HCT116 (cell line): Measurements from ENCODE around the gene RAI2. TPM values are rescaled to one million over a fixed set of nuclear protein-coding genes. Genes with fewer than 3 reads are reported as not detected.

Experiments used
- ATAC-seq: fragments of 200-7000 bp; cut with Tn5 transposase; 2 replicates; pipeline ENCODE4 v1.9.1; 2020; ENCODE audit warnings: mild to moderate bottlenecking, moderate library complexity
- BruUV-seq: library from RNA; stranded (reverse); fragments of 400-500 nt; replicated peaks from 2 replicates; lab custom pipeline; 2021; lab: Mats Ljungman, UMichigan
- CTCF ChIA-PET: fragments of 300-600 bp; sonication (Branson Sonifier 250); formaldehyde crosslinking; loops from one replicate; lab custom pipeline; 2021; ENCODE audit warnings: antibody characterized with exemption; lab: Charles Lee
- POLR2A ChIA-PET: fragments of 300-600, 350-600 bp; sonication (Branson Sonifier 250); formaldehyde crosslinking; loops from one replicate; lab custom pipeline; 2021; ENCODE audit warnings: antibody characterized with exemption; lab: Charles Lee
- RAD21 ChIA-PET, 2 experiments: fragments of 300-600 bp; sonication (Branson Sonifier 250); formaldehyde crosslinking; loops; one replicate each; lab custom pipeline; 2023; ENCODE audit warnings: low total read pairs in 2 of 2; ENCODE audit not compliant: uncharacterized antibody in 2 of 2, unreplicated experiment in 2 of 2, low non-redundant PET in 1 of 2; lab: Charles Lee
- DNase-seq: peaks from one replicate; pipeline ENCODE4 v3.0.0-alpha.2; 2010; ENCODE audit warnings: low read depth, low spot score
- H2AFZ ChIP-seq: fragments of 200-600 bp; shearing (Covaris generic), sonication (generic); 2 replicates; pipeline ENCODE4 v1.6.1; 2017; ENCODE audit warnings: low read depth, mixed run types, mixed read lengths, antibody characterized with exemption, low read length; ENCODE audit not compliant: poor library complexity, severe bottlenecking
- H3K27ac ChIP-seq: 2 replicates; pipeline ENCODE4 v1.5.1; 2012; ENCODE audit warnings: low read depth, low read length
- H3K27me3 ChIP-seq: fragments of 200-600 bp; sonication (generic); 2 replicates; pipeline ENCODE4 v1.6.1; 2016; ENCODE audit warnings: mixed run types, low read length, mixed read lengths; ENCODE audit not compliant: insufficient read depth
- H3K36me3 ChIP-seq, 2 experiments: fragments of 200-500 bp in 1 of 2; fragments of 200-600 bp in 1 of 2; sonication (Bioruptor generic) in 1 of 2; sonication (generic) in 1 of 2; 2 replicates each; pipeline versions ENCODE4 v1.5.1 to v1.6.1; 2014 to 2016; ENCODE audit warnings: low read length in 2 of 2, inconsistent platforms in 1 of 2, mixed read lengths in 1 of 2, mixed run types in 1 of 2; ENCODE audit not compliant: insufficient read depth in 2 of 2, control insufficient read depth in 1 of 2
- H3K4me1 ChIP-seq, 2 experiments: fragments of 200-600 bp in 1 of 2; sonication (generic) in 1 of 2; 2 replicates each; pipeline versions ENCODE4 v1.5.1 to v1.6.1; 2012 to 2017; ENCODE audit warnings: low read length in 2 of 2, inconsistent platforms in 1 of 2, mild to moderate bottlenecking in 1 of 2, mixed read lengths in 1 of 2, mixed run types in 1 of 2, moderate library complexity in 1 of 2; ENCODE audit not compliant: insufficient read depth in 2 of 2, control insufficient read depth in 1 of 2
- H3K4me2 ChIP-seq: fragments of 200-600 bp; sonication (generic); 2 replicates; pipeline ENCODE4 v1.6.1; 2017; ENCODE audit warnings: mixed run types, low read length, mixed read lengths
- H3K4me3 ChIP-seq, 2 experiments: fragments of 200-600 bp in 1 of 2; sonication (generic) in 1 of 2; replicated peaks in 1 of 2; 2 replicates each; pipeline ENCODE4 v1.5.1; 2011 to 2016; ENCODE audit warnings: low read length in 2 of 2, control low read depth in 1 of 2, low read depth in 1 of 2, mild to moderate bottlenecking in 1 of 2, mixed read lengths in 1 of 2, mixed run types in 1 of 2
- H3K79me2 ChIP-seq: fragments of 200-600 bp; sonication (generic); 2 replicates; pipeline ENCODE4 v1.6.1; 2017; ENCODE audit warnings: mild to moderate bottlenecking, mixed run types, low read length, moderate library complexity, mixed read lengths; ENCODE audit not compliant: insufficient read depth
- H3K9ac ChIP-seq: fragments of 200-600 bp; sonication (generic); 2 replicates; pipeline ENCODE4 v1.6.1; 2016; ENCODE audit warnings: low read length, mixed read lengths
- H3K9me2 ChIP-seq: fragments of 200-600 bp; sonication (generic), shearing (Covaris generic); 2 replicates; pipeline ENCODE4 v1.6.1; 2017; ENCODE audit warnings: mixed run types, mild to moderate bottlenecking, moderate library complexity; ENCODE audit not compliant: insufficient read depth
- H3K9me3 ChIP-seq, 2 experiments: fragments of 200-500 bp in 1 of 2; fragments of 200-600 bp in 1 of 2; sonication (Bioruptor generic) in 1 of 2; sonication (generic) in 1 of 2; 2 replicates each; pipeline ENCODE4 v1.6.1; 2014 to 2017; ENCODE audit warnings: low read length in 2 of 2, mixed read lengths in 2 of 2, inconsistent platforms in 1 of 2, low read depth in 1 of 2, mild to moderate bottlenecking in 1 of 2, mixed run types in 1 of 2, moderate library complexity in 1 of 2; ENCODE audit not compliant: control insufficient read depth in 1 of 2, insufficient read depth in 1 of 2
- H4K20me1 ChIP-seq: fragments of 200-600 bp; sonication (generic), shearing (Covaris generic); 2 replicates; pipeline ENCODE4 v1.6.1; 2017; ENCODE audit warnings: mixed run types, mild to moderate bottlenecking, moderate library complexity; ENCODE audit not compliant: insufficient read depth
- CBX3 ChIP-seq: IDR thresholded peaks from 2 replicates; pipeline ENCODE4 v1.6.1; 2012; ENCODE audit warnings: low read depth
- CEBPB ChIP-seq: IDR thresholded peaks from 2 replicates; pipeline ENCODE4 v1.6.1; 2012; ENCODE audit warnings: low read depth
- EGR1 ChIP-seq: IDR thresholded peaks from 2 replicates; pipeline ENCODE4 v1.6.1; 2012; ENCODE audit warnings: low read depth
- ELF1 ChIP-seq: IDR thresholded peaks from 2 replicates; pipeline ENCODE4 v1.6.1; 2012; ENCODE audit warnings: low read depth, borderline replicate concordance
- EZH2 ChIP-seq: fragments of 200-600 bp; sonication (generic); IDR thresholded peaks from 2 replicates; pipeline ENCODE4 v1.6.1; 2017; ENCODE audit warnings: antibody characterized with exemption, mixed run types
- EZH2phosphoT487 ChIP-seq: fragments of 200-600 bp; IDR thresholded peaks from 2 replicates; pipeline ENCODE4 v1.6.1; 2018; ENCODE audit warnings: antibody characterized with exemption, borderline replicate concordance
- JUND ChIP-seq: IDR thresholded peaks from 2 replicates; pipeline ENCODE4 v1.6.1; 2012
- POLR2A ChIP-seq: IDR thresholded peaks from 2 replicates; pipeline ENCODE4 v1.7.0; 2011; ENCODE audit warnings: borderline replicate concordance; ENCODE audit not compliant: insufficient read depth, insufficient read length; ENCODE audit errors: extremely low read depth
- POLR2AphosphoS5 ChIP-seq: IDR thresholded peaks from 2 replicates; pipeline ENCODE4 v1.6.1; 2011; ENCODE audit warnings: mild to moderate bottlenecking, low read depth, low read length, moderate library complexity
- RAD21 ChIP-seq: IDR thresholded peaks from 2 replicates; pipeline ENCODE4 v1.6.1; 2012; ENCODE audit warnings: low read depth, mild to moderate bottlenecking
- SIN3A ChIP-seq: IDR thresholded peaks from 2 replicates; pipeline ENCODE4 v1.6.1; 2012; ENCODE audit warnings: low read depth
- SRF ChIP-seq: IDR thresholded peaks from 2 replicates; pipeline ENCODE4 v1.6.1; 2012; ENCODE audit warnings: low read depth
- ZFX ChIP-seq: fragments of 450-650 bp; IDR thresholded peaks from 2 replicates; pipeline ENCODE4 v1.6.1; 2017
- intact Hi-C: fragments of 100-400 bp; cut with micrococcal nuclease; formaldehyde crosslinking; loops from 2 replicates; pipeline ENCODE4 v1.10.0; 2022
- total RNA-seq: library from RNA; stranded (reverse); gene quantifications from one replicate; pipeline ENCODE4 v1.2.1, GENCODE V29; 2021; ENCODE audit not compliant: unreplicated experiment
- TF ChIP-seq, protein P1 (sequence below): IDR thresholded peaks from 2 replicates; pipeline ENCODE4 v1.6.1; 2012
- TF ChIP-seq, protein P2 (sequence below), 3 experiments: fragments of 200-600 bp in 1 of 3; sonication (generic) in 1 of 3; IDR thresholded peaks in 2 of 3; conservative IDR thresholded peaks in 1 of 3; 2 replicates each; pipeline ENCODE4 v1.5.1; 2012 to 2017; ENCODE audit warnings: low read depth in 2 of 3, low read length in 2 of 3, antibody characterized with exemption in 1 of 3, borderline replicate concordance in 1 of 3, control low read depth in 1 of 3, mild to moderate bottlenecking in 1 of 3, mixed read lengths in 1 of 3, mixed run types in 1 of 3, moderate library complexity in 1 of 3; ENCODE audit not compliant: insufficient read depth in 1 of 3
- TF ChIP-seq, protein P3 (sequence below): IDR thresholded peaks from 2 replicates; pipeline ENCODE4 v1.6.1; 2012; ENCODE audit warnings: low read depth
- TF ChIP-seq, protein P4 (sequence below): IDR thresholded peaks from 2 replicates; pipeline ENCODE4 v1.6.1; 2012

RAI2 gene
- total RNA-seq, 1 experiment from 2014 or later: not detected

DNA sequence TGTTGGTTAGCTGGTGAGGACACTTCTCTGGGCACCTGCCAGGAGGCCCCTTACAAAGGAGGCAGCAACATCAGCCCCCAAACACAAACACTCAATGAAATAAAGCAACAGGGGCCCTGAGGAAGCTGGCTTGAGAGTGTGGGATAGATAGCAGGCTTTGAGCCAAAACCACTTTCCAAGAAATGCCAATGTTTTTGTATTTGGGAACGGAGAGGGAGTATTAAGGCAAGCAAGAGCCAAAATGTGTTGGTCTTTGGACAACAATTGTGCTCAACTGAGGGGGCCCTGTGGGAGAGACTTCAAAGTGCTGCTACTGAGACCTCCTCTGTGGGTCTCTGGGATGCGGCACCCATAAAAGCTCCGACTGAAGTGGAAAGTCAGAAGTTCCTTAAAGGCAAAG lies 41.0 kb downstream of the RAI2 start:
- Histone ChIP-seq H4K20me1 (no peaks in the 10 kb centered on the region), H3K79me2 (no peaks in the 10 kb centered on the region), H3K4me1 (no peaks in the 10 kb centered on the region), H3K9me2 (no peaks in the 10 kb centered on the region), H3K9me3 (no peaks in the 10 kb centered on the region), H3K27ac (no peak overlapping the region), H3K27me3 (no peaks in the 10 kb centered on the region), H3K36me3 (no peaks in the 10 kb centered on the region), H3K4me3 (no peak overlapping the region), H3K9ac (no peak overlapping the region), H3K4me2 (no peak overlapping the region), H2AFZ (no peak overlapping the region)
- TF ChIP-seq ZFX (no peak), POLR2A (no peak), POLR2AphosphoS5 (no peak), CBX3 (no peak)
- TF ChIP-seq, protein P1, sequence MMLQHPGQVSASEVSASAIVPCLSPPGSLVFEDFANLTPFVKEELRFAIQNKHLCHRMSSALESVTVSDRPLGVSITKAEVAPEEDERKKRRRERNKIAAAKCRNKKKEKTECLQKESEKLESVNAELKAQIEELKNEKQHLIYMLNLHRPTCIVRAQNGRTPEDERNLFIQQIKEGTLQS: no peak
- ChIA-PET RAD21 (no interaction called here), POLR2A (no interaction called here), CTCF (no interaction called here)
- no TSS peak for BruUV-seq
- intact Hi-C loops: no loop called here
- ATAC-seq (no peak), DNase-seq (no peak)

DNA sequence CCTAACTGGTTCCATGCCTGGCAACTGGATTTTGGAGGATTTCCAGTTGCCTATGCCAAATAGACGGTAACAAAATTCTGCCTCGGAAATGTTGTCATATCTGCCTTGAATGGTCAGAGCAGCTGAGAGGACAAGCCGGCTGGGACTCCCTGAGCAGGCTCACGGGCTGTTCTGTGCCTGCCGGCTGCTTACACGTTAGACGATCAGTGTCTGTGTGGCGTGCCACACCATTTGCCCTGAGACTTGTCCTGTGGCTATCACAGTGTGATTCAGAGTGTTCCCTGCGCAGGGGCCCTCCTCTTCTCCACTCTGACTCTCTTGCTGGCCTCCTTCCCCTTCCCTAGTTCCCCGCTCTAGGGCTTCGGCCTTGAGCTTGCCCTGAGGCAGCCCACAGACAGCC lies 42.4 kb downstream of the RAI2 start:
- H3K4me3 ChIP-seq: no peak overlapping the region
- no peaks in the 10 kb centered on the region for H3K36me3 ChIP-seq
- POLR2A ChIA-PET: no interaction called here
- no TSS peak for BruUV-seq
- H3K27me3 ChIP-seq: no peaks in the 10 kb centered on the region
- no peak overlapping the region for H3K4me2 ChIP-seq
- peaks cover 4 to 5% of the 10 kb centered on the region in 2 experiments; a peak in 1 of 4 replicates for H3K4me1 ChIP-seq
- no peaks in the 10 kb centered on the region for H3K79me2 ChIP-seq
- no peak overlapping the region for H3K27ac ChIP-seq
- no peak overlapping the region for H2AFZ ChIP-seq
- RAD21 ChIA-PET: no interaction called here
- no peaks in the 10 kb centered on the region for H4K20me1 ChIP-seq
- intact Hi-C loops: loop anchor here (10.0 kb wide), 1 partner anchor 396 kb away; no protein-coding TSS in a partner anchor
- H3K9me3 ChIP-seq: no peaks in the 10 kb centered on the region
- CTCF ChIA-PET: no interaction called here
- no peak overlapping the region for H3K9ac ChIP-seq
- no peaks in the 10 kb centered on the region for H3K9me2 ChIP-seq
- DNase-seq (no peak), ATAC-seq (no peak)
- TF ChIP-seq, protein P2, sequence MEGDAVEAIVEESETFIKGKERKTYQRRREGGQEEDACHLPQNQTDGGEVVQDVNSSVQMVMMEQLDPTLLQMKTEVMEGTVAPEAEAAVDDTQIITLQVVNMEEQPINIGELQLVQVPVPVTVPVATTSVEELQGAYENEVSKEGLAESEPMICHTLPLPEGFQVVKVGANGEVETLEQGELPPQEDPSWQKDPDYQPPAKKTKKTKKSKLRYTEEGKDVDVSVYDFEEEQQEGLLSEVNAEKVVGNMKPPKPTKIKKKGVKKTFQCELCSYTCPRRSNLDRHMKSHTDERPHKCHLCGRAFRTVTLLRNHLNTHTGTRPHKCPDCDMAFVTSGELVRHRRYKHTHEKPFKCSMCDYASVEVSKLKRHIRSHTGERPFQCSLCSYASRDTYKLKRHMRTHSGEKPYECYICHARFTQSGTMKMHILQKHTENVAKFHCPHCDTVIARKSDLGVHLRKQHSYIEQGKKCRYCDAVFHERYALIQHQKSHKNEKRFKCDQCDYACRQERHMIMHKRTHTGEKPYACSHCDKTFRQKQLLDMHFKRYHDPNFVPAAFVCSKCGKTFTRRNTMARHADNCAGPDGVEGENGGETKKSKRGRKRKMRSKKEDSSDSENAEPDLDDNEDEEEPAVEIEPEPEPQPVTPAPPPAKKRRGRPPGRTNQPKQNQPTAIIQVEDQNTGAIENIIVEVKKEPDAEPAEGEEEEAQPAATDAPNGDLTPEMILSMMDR (IDR thresholded peaks at IDR 0.05 in 2 of 3, conservative IDR thresholded peaks at IDR 0.05 in 1 of 3; ENCODE audit: borderline replicate concordance in 1 of 3, insufficient read depth in 1 of 3, low read depth in 2 of 3, low read length in 2 of 3): no peak
- no peak for TF ChIP-seq EZH2
- no peak for TF ChIP-seq SRF
- TF ChIP-seq, protein P3, sequence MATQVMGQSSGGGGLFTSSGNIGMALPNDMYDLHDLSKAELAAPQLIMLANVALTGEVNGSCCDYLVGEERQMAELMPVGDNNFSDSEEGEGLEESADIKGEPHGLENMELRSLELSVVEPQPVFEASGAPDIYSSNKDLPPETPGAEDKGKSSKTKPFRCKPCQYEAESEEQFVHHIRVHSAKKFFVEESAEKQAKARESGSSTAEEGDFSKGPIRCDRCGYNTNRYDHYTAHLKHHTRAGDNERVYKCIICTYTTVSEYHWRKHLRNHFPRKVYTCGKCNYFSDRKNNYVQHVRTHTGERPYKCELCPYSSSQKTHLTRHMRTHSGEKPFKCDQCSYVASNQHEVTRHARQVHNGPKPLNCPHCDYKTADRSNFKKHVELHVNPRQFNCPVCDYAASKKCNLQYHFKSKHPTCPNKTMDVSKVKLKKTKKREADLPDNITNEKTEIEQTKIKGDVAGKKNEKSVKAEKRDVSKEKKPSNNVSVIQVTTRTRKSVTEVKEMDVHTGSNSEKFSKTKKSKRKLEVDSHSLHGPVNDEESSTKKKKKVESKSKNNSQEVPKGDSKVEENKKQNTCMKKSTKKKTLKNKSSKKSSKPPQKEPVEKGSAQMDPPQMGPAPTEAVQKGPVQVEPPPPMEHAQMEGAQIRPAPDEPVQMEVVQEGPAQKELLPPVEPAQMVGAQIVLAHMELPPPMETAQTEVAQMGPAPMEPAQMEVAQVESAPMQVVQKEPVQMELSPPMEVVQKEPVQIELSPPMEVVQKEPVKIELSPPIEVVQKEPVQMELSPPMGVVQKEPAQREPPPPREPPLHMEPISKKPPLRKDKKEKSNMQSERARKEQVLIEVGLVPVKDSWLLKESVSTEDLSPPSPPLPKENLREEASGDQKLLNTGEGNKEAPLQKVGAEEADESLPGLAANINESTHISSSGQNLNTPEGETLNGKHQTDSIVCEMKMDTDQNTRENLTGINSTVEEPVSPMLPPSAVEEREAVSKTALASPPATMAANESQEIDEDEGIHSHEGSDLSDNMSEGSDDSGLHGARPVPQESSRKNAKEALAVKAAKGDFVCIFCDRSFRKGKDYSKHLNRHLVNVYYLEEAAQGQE: no peak
- TF ChIP-seq RAD21: no peak
- TF ChIP-seq EGR1: no peak
- TF ChIP-seq ELF1: no peak
- no peak for TF ChIP-seq POLR2A
- TF ChIP-seq JUND: no peak
- TF ChIP-seq EZH2phosphoT487: no peak
- TF ChIP-seq, protein P4, sequence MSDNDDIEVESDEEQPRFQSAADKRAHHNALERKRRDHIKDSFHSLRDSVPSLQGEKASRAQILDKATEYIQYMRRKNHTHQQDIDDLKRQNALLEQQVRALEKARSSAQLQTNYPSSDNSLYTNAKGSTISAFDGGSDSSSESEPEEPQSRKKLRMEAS: no peak
- TF ChIP-seq CEBPB: no peak
- no peak for TF ChIP-seq SIN3A
